Activated naive CD4-positive, alpha-beta T cell treated with anti-CD3 and anti-CD28 coated beads for 36 hours (primary cell): ENCODE results near the gene MALAT1. TPM values are rescaled to one million over a fixed set of nuclear protein-coding genes. Genes with fewer than 3 reads are reported as not detected.
A peak's percentile ranks its signal among the peaks of the same experiment; 100 is the strongest.
"Not testable (repeated sequence)": the region's sequence is repeated elsewhere in the genome, so short reads cannot be mapped to it uniquely, and the experiment has no call there.

Experiments used
- CTCF ChIA-PET: fragments of 350-600 bp; sonication (Branson Sonifier 250); formaldehyde crosslinking; loops from one replicate; lab custom pipeline; 2021; ENCODE audit warnings: antibody characterized with exemption; lab: Charles Lee
- DNase-seq: peaks from one replicate; pipeline ENCODE4 v3.0.0-alpha.2; 2020
- H3K27ac Mint-ChIP-seq: one replicate; pipeline ENCODE4 v1.8.0; 2021; ENCODE audit warnings: mild to moderate bottlenecking, mixed read lengths
- H3K27me3 Mint-ChIP-seq: one replicate; pipeline ENCODE4 v1.8.0; 2021; ENCODE audit warnings: low read depth, mixed read lengths
- H3K36me3 Mint-ChIP-seq: one replicate; pipeline ENCODE4 v1.8.0; 2021; ENCODE audit warnings: low read depth, mixed read lengths
- H3K4me1 Mint-ChIP-seq: one replicate; pipeline ENCODE4 v1.8.0; 2021; ENCODE audit warnings: low read depth, mixed read lengths
- H3K4me3 Mint-ChIP-seq: one replicate; pipeline ENCODE4 v1.8.0; 2021; ENCODE audit warnings: mild to moderate bottlenecking, moderate library complexity, mixed read lengths
- H3K9me3 Mint-ChIP-seq: one replicate; pipeline ENCODE4 v1.8.0; 2021; ENCODE audit warnings: mixed read lengths
- intact Hi-C: fragments of 100-400 bp; cut with micrococcal nuclease; formaldehyde crosslinking; loops from one replicate; pipeline ENCODE4 v1.15.1; 2023
- total RNA-seq, 2 experiments: library from RNA; stranded (reverse); gene quantifications; one replicate each; pipeline ENCODE4 v1.2.3, GENCODE V29; 2021

Gene MALAT1
- total RNA-seq = over 10,000 TPM; 10,460 to 10,508 TPM

DNA sequence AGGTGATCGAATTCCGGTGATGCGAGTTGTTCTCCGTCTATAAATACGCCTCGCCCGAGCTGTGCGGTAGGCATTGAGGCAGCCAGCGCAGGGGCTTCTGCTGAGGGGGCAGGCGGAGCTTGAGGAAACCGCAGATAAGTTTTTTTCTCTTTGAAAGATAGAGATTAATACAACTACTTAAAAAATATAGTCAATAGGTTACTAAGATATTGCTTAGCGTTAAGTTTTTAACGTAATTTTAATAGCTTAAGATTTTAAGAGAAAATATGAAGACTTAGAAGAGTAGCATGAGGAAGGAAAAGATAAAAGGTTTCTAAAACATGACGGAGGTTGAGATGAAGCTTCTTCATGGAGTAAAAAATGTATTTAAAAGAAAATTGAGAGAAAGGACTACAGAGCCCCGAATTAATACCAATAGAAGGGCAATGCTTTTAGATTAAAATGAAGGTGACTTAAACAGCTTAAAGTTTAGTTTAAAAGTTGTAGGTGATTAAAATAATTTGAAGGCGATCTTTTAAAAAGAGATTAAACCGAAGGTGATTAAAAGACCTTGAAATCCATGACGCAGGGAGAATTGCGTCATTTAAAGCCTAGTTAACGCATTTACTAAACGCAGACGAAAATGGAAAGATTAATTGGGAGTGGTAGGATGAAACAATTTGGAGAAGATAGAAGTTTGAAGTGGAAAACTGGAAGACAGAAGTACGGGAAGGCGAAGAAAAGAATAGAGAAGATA is at the start of gene MALAT1:
Gene MALAT1 (plus strand): TSS at position 69 of the 736 bp plus-strand sequence.
- H3K4me3 Mint-ChIP-seq = no peak within 1 kb of the TSS
- H3K4me1 Mint-ChIP-seq = peaks cover 23% of the 10 kb centered on the region
- intact Hi-C loops = loop anchor here (5.0 to 10.0 kb wide), 2 partner anchors 634 to 722 kb away; partner anchors contain the start of gene SF1
- CTCF ChIA-PET = interaction anchor here (1.3 to 17.7 kb wide), 8 partner anchors 9 to 79 kb away, joined by 3 to 359 read pairs (median 6); partner anchors contain the start of gene NEAT1
- peak; percentile 95 for DNase-seq
- no peaks in the 10 kb centered on the region for H3K27me3 Mint-ChIP-seq
- H3K27ac Mint-ChIP-seq = no peak within 1 kb of the TSS
- H3K36me3 Mint-ChIP-seq = peaks cover 3% of the 10 kb centered on the region
- H3K9me3 Mint-ChIP-seq = no peaks in the 10 kb centered on the region

DNA sequence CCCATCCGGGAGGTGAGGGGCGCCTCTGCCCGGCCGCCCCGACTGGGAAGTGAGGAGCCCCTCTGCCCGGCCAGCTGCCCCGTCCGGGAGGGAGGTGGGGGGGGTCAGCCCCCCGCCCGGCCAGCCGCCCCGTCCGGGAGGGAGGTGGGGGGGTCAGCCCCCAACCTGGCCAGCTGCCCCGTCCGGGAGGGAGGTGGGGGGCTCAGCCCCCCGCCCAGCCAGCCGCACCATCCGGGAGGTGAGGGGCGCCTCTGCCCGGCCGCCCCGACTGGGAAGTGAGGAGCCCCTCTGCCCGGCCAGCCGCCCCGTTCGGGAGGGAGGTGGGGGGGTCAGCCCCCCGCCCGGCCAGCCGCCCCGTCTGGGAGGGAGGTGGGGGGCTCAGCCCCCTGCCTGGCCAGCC is 47.5 kb upstream of the MALAT1 start:
- intact Hi-C loops, H3K9me3 Mint-ChIP-seq, H3K4me3 Mint-ChIP-seq, H3K27ac Mint-ChIP-seq, H3K36me3 Mint-ChIP-seq, CTCF ChIA-PET, H3K27me3 Mint-ChIP-seq, DNase-seq: not testable (repeated sequence)
- peaks cover 28% of the 10 kb centered on the region for H3K4me1 Mint-ChIP-seq

GRCh38 chr11:65452259-65452658 is 46.6 kb upstream of the MALAT1 start:
- H3K27me3 Mint-ChIP-seq, H3K9me3 Mint-ChIP-seq, CTCF ChIA-PET, H3K36me3 Mint-ChIP-seq, DNase-seq, intact Hi-C loops, H3K27ac Mint-ChIP-seq, H3K4me3 Mint-ChIP-seq: not testable (repeated sequence)
- peaks cover 33% of the 10 kb centered on the region for H3K4me1 Mint-ChIP-seq

GRCh38 chr11:65452806-65453490 is 45.9 kb upstream of the MALAT1 start:
- H3K4me1 Mint-ChIP-seq = peaks cover 35% of the 10 kb centered on the region
- H3K27ac Mint-ChIP-seq = peak overlapping the region; percentile 59
- peaks cover 1% of the 10 kb centered on the region for H3K36me3 Mint-ChIP-seq
- CTCF ChIA-PET = no interaction called here
- intact Hi-C loops = no loop called here
- no peak for DNase-seq
- H3K4me3 Mint-ChIP-seq = peak overlapping the region; percentile 27
- no peaks in the 10 kb centered on the region for H3K27me3 Mint-ChIP-seq
- peaks cover 3% of the 10 kb centered on the region for H3K9me3 Mint-ChIP-seq

DNA sequence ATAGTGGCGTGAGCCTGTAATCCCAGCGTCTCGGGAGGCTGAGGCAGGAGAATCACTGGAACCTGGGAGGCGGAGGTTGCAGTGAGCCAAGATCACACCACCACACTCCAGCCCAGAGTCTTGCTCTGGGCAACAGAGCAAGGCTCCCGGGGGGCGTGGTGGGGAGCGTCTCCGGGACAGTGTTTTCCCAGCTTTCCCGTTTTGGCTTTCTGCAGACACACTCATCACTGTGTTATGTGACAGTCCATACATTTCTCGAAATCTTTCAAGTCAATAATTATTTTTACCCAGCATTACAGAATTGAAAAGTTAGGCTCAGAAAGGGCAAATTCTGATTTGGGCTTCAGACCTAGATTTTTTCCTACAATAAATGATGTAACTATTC is 44.5 kb upstream of the MALAT1 start:
- Mint-ChIP-seq H3K27ac (peak overlapping the region; percentile 82), H3K9me3 (peaks cover 3% of the 10 kb centered on the region), H3K36me3 (peaks cover 1% of the 10 kb centered on the region), H3K27me3 (no peaks in the 10 kb centered on the region), H3K4me3 (peak overlapping the region; percentile 90), H3K4me1 (peaks cover 34% of the 10 kb centered on the region)
- CTCF ChIA-PET = interaction anchor here (1.3 kb wide), 1 partner anchor 37 kb away, joined by 3 read pairs; no protein-coding TSS in a partner anchor
- DNase-seq = no peak
- intact Hi-C loops = loop anchor here (2.0 kb wide), 2 partner anchors 14 to 16 kb away; no protein-coding TSS in a partner anchor

DNA sequence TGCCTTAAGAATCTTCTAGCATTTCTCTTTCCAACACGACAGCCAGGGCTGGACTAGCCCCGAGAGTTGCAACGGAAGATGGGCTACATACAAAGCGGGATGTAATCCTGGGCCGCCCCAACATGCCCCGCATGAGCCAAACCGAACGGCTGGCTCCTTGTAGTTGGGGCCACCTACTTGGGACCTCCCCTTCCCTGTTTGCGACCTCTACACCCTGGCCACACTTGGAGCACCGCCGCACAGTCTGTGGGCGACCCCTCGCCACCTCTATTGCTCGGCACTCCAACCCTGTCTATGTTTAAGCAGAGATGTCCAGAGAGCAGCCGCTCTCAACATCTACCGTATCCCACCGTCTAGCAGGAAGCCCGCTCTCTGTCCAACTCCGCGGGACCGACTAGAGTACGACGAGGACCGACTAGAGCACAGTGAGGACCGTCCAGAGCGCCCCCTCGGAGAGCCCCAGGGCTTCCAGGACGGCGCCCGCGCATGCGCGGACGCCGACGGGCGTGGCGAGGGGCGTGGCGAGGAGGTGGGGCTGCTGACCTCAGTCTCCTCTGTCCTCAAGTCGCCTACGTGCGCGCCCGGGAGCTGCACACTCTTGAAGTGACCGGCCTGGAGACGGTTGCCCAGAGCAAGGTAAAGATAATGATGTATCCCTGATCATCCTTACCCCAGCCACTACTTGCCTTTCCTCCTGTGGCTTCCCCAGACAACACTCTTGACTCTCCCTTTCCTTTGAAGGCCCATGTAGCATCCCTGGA is 44.0 kb upstream of the MALAT1 start:
- Mint-ChIP-seq H3K4me3 (peak overlapping the region; percentile 90), H3K27me3 (no peaks in the 10 kb centered on the region), H3K4me1 (peaks cover 37% of the 10 kb centered on the region), H3K9me3 (no peaks in the 10 kb centered on the region), H3K36me3 (no peaks in the 10 kb centered on the region), H3K27ac (peak overlapping the region; percentile 82)
- intact Hi-C loops = loop anchor here (2.0 kb wide), 2 partner anchors 14 to 16 kb away; no protein-coding TSS in a partner anchor
- CTCF ChIA-PET = interaction anchor here (1.3 kb wide), 1 partner anchor 38 kb away, joined by 3 read pairs; no protein-coding TSS in a partner anchor
- peak; percentile 86 for DNase-seq

- Mint-ChIP-seq H3K27me3 (no peaks in the 10 kb centered on the region), H3K4me1 (peaks cover 37% of the 10 kb centered on the region), H3K4me3 (peak overlapping the region; percentile 32), H3K9me3 (no peaks in the 10 kb centered on the region), H3K36me3 (no peaks in the 10 kb centered on the region), H3K27ac (no peak overlapping the region)
- intact Hi-C loops = no loop called here
- DNase-seq = no peak
- CTCF ChIA-PET = interaction anchor here (1.2 kb wide), 1 partner anchor 12 kb away, joined by 3 read pairs; no protein-coding TSS in a partner anchor
These were observed 42.4 kb upstream of the MALAT1 start for GRCh38 chr11:65456418-65456817.

DNA sequence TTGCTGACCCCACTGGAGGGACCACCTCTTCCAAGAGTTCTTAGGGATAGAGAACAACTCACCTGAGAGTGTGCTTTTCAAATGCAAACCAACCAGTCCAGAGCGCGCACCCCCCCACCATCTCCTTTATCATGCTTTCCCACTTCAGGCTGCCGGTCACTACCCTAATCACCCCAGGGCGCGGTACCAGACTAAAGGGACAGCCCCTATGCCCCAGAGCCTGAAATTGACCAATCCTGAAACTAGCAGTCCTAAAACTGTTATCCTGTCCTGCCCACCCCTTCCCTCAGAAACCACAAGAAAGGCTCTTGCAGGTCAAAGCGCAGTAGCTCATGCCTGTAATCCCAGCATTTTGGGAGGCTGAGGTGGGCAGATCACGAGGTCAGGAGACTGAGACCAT is 39.3 kb upstream of the MALAT1 start:
- no peak for DNase-seq
- Mint-ChIP-seq H3K36me3 (no peaks in the 10 kb centered on the region), H3K4me1 (peaks cover 22% of the 10 kb centered on the region), H3K9me3 (no peaks in the 10 kb centered on the region), H3K27ac (no peak overlapping the region), H3K4me3 (no peak overlapping the region), H3K27me3 (no peaks in the 10 kb centered on the region)
- CTCF ChIA-PET = interaction anchor here (0.6 to 1.1 kb wide), 3 partner anchors 20 to 130 kb away, joined by 3 to 4 read pairs (median 3); no protein-coding TSS in a partner anchor
- intact Hi-C loops = no loop called here

DNA sequence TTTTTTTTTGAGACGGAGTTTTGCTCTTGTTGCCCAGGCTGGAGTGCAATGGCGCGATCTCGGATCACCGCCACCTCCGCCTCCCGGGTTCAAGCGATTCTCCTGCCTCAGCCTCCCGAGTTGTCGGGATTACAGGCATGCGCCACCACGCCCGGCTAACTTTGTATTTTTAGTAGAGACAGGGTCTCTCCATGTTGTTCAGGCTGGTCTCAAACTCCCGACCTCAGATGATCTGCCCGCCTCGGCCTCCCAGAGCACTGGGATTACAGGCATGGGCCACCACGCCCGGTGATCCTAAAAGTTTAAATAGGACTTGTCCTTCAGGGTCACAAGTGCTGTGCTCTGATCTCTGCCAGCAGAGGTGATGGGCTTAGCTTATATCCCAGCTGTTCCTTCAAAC is 33.4 kb upstream of the MALAT1 start:
- H3K36me3 Mint-ChIP-seq, H3K4me3 Mint-ChIP-seq, H3K9me3 Mint-ChIP-seq, DNase-seq, H3K27me3 Mint-ChIP-seq, H3K27ac Mint-ChIP-seq, intact Hi-C loops: not testable (repeated sequence)
- peaks cover 15% of the 10 kb centered on the region for H3K4me1 Mint-ChIP-seq
- CTCF ChIA-PET = interaction anchor here (0.6 to 2.1 kb wide), 6 partner anchors 37 to 136 kb away, joined by 3 to 7 read pairs (median 4); no protein-coding TSS in a partner anchor

- H3K4me1 Mint-ChIP-seq = peaks cover 30% of the 10 kb centered on the region
- not testable (repeated sequence) for H3K36me3 Mint-ChIP-seq
These were observed 31.5 kb upstream of the MALAT1 start for GRCh38 chr11:65467306-65467705.

DNA sequence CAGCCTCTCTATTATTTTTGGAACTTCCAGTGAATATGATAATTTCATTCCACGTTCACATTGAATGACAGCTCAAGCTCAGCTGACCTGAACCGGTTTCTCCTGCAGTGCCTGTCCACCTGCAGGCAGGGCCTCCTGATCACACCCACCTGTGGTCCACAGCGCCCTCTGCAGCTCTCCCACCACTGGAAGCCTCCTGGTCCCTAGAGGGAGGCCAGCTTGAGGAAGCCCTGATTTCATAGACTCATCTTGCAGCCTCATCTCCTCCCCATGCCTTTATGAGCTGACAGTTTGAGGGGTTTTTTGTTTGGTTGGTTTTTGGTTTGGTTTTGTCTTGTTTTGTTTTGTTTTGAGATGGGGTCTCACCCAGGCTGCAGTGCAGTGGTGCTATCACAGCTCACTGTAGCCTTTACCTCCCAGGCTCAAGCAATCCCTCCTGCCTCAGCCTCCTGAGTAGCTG is 29.9 kb upstream of the MALAT1 start:
- peak overlapping the region; percentile 72 for H3K27ac Mint-ChIP-seq
- H3K4me1 Mint-ChIP-seq = peaks cover 32% of the 10 kb centered on the region
- no peaks in the 10 kb centered on the region for H3K36me3 Mint-ChIP-seq
- H3K4me3 Mint-ChIP-seq = no peak overlapping the region
- H3K9me3 Mint-ChIP-seq = no peaks in the 10 kb centered on the region
- intact Hi-C loops = loop anchor here (1.0 to 2.0 kb wide), 5 partner anchors 14 to 87 kb away; partner anchors contain the start of gene SLC25A45
- no peaks in the 10 kb centered on the region for H3K27me3 Mint-ChIP-seq
- DNase-seq = peak; percentile 94
- CTCF ChIA-PET = interaction anchor here (0.6 to 5.0 kb wide), 17 partner anchors 10 to 91 kb away, joined by 3 to 57 read pairs (median 4); no protein-coding TSS in a partner anchor

More at GRCh38 chr11:65467306-65467705, 31.5 kb upstream of the MALAT1 start:
- DNase-seq, H3K27ac Mint-ChIP-seq, H3K9me3 Mint-ChIP-seq, intact Hi-C loops, H3K27me3 Mint-ChIP-seq, H3K4me3 Mint-ChIP-seq: not testable (repeated sequence)
- CTCF ChIA-PET = interaction anchor here (0.6 to 2.1 kb wide), 3 partner anchors 18 to 323 kb away, joined by 3 to 7 read pairs (median 3); no protein-coding TSS in a partner anchor
